Measurements from ENCODE around the gene CACTIN. TPM values are rescaled to one million over a fixed set of nuclear protein-coding genes. Genes with fewer than 3 reads are reported as not detected.

Gene CACTIN
- total and polyA plus RNA-seq, 2 of the 8 experiments (the other 6 are each of a cell fraction or from before 2014, with no cell fraction given), result 25.8 to 29.9 TPM

DNA sequence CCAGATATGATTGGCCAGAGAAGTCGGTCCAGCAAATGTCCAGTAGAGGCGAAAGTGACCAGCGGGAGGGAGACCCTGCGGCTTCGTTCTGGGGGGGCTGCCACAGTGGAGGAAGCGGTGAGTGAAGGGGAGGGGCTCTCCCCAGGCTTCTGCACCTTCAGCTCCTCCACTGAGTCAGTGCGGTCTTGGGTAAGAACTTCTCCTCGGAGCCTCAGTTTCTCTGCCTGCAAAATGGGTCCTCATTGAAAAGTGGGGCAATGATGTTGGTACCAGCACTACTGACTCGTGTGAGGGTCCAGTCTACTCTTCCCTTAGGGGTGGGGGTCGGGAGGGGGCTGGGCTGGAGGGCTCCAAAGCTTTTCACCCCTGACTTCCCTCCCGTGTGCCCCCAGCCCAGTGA, 37.2 kb downstream of the CACTIN start:
- Histone ChIP-seq H3K4me3 (ENCODE audit: extremely low read depth in 1 of 4, insufficient read depth in 2 of 4, low read depth in 3 of 4, low read length in 4 of 4) (no peak overlapping the region), H4K91ac (replicated peaks; ENCODE audit: insufficient read length, low read length) (no peak overlapping the region), H3K27ac (ENCODE audit: low read depth, low read length) (no peak overlapping the region), H4K5ac (ENCODE audit: insufficient read length, low read depth, low read length) (no peak overlapping the region), H3K79me2 (ENCODE audit: control insufficient read depth in 1 of 2, insufficient read depth in 2 of 2, low read length in 2 of 2) (no peaks in the 10 kb centered on the region), H3K23me2 (ENCODE audit: low read depth, low read length) (peaks cover 5% of the 10 kb centered on the region; the same call in 1 of the 2 replicates), H3K18ac (ENCODE audit: extremely low read depth, low read length) (no peak overlapping the region), H3K14ac (ENCODE audit: insufficient read length) (no peak overlapping the region), H3K27me3 (replicated peaks in 1 of 4; ENCODE audit: control insufficient read depth in 3 of 4, extremely low read depth in 1 of 4, insufficient read depth in 3 of 4, low read length in 3 of 4) (peaks cover 11 to 21% (median 15%) of the 10 kb centered on the region in 4 experiments; a peak in 6 of 7 replicates), H4K8ac (ENCODE audit: extremely low read depth, insufficient read depth, low read length) (no peak overlapping the region), H3K4ac (replicated peaks; ENCODE audit: insufficient read length, low read depth, low read length) (no peak overlapping the region), H3K36me3 (ENCODE audit: control insufficient read depth in 2 of 4, insufficient read depth in 4 of 4, low read length in 3 of 4) (no peaks in the 10 kb centered on the region), H3K4me2 (ENCODE audit: insufficient read depth in 1 of 2, low read depth in 2 of 2, low read length in 2 of 2) (no peak overlapping the region), H3K56ac (replicated peaks; ENCODE audit: insufficient read length, low read depth, low read length) (no peak overlapping the region), H4K20me1 (replicated peaks in 1 of 2; ENCODE audit: control insufficient read depth in 1 of 2, insufficient read depth in 2 of 2, low read length in 2 of 2) (peaks cover 0 to 2% of the 10 kb centered on the region in 2 experiments), H2BK15ac (ENCODE audit: low read length) (no peak overlapping the region), H3K9me3 (ENCODE audit: insufficient read depth in 2 of 2, low read depth in 1 of 2, low read length in 1 of 2) (peaks cover 4 to 9% of the 10 kb centered on the region in 2 experiments; a peak in 3 of 4 replicates), H2AK5ac (ENCODE audit: low read depth, low read length) (no peak overlapping the region), H2BK12ac (ENCODE audit: low read depth, low read length) (no peak overlapping the region), H3K4me1 (replicated peaks in 1 of 4; ENCODE audit: control insufficient read depth in 3 of 4, insufficient read depth in 4 of 4, low read length in 3 of 4) (peaks cover 0 to 4% (median 0%) of the 10 kb centered on the region in 4 experiments; a peak in 3 of 7 replicates), H2AFZ (ENCODE audit: low read length) (no peak overlapping the region), H2BK20ac (ENCODE audit: low read length) (no peak overlapping the region), H3K9ac (replicated peaks in 1 of 4; ENCODE audit: extremely low read depth in 1 of 4, low read depth in 3 of 4, low read length in 3 of 4) (no peak overlapping the region), H3K79me1 (ENCODE audit: low read depth, low read length) (no peaks in the 10 kb centered on the region; the same call in 1 of the 2 replicates), H2BK120ac (replicated peaks; ENCODE audit: low read depth, low read length) (no peak overlapping the region), H2BK5ac (ENCODE audit: low read depth, low read length) (no peak overlapping the region), H3K23ac (ENCODE audit: insufficient read length) (no peak overlapping the region)
- FAIRE-seq, result no peak
- TF ChIP-seq SIRT6 (IDR thresholded peaks at IDR 0.05; ENCODE audit: low read length) (no peak), SRF (IDR thresholded peaks at IDR 0.05; ENCODE audit: low read depth, low read length) (no peak), KDM1A (IDR thresholded peaks at IDR 0.05; ENCODE audit: borderline replicate concordance, low read length) (no peak), CBX5 (IDR thresholded peaks at IDR 0.05; ENCODE audit: low read depth, low read length) (no peak), RFX5 (IDR thresholded peaks at IDR 0.05; ENCODE audit: borderline replicate concordance, low read depth, low read length) (no peak), CBX8 (IDR thresholded peaks at IDR 0.05; ENCODE audit: borderline replicate concordance, low read depth, low read length) (no peak), SP2 (IDR thresholded peaks at IDR 0.05; ENCODE audit: low read length) (no peak)
- ChIA-PET CTCF (ENCODE audit: partially characterized antibody) (interaction anchor here (0.5 to 3.9 kb wide), 3 partner anchors 14 to 199 kb away, joined by 3 to 8 read pairs (median 3); no protein-coding TSS in a partner anchor), POLR2A (ENCODE audit: partially characterized antibody) (interaction anchor here (1.1 kb wide), 1 partner anchor 11 kb away, joined by 3 read pairs; no protein-coding TSS in a partner anchor)
- DNase-seq (ENCODE audit: low read depth in 1 of 2, low spot score in 2 of 2), result no peak
- 81% methylated on average over 11 of the region's 11 CpGs; no CpG with 5 or more reads in 1 of the 2 experiments for WGBS, 2 experiments (ENCODE audit: extremely low coverage in 1 of 2, insufficient coverage in 1 of 2, insufficient read length in 1 of 2, insufficient replicate concordance in 2 of 2, low coverage in 1 of 2, low lambda C conversion rate in 2 of 2, missing lambda C conversion rate in 1 of 2)
